Lung (tissue), 12 donors: Measurements from ENCODE around the gene FRAS1. TPM values are rescaled to one million over a fixed set of nuclear protein-coding genes. Genes with fewer than 3 reads are reported as not detected.

Source experiments
- ATAC-seq: fragments of 200-7000 bp; cut with Tn5 transposase; one replicate; pipeline ENCODE4 v1.9.1; 2020; ENCODE audit warnings: moderate number of reproducible peaks; ENCODE audit not compliant: insufficient read depth, low FRiP score
- DNase-seq, 3 donors: peaks; one replicate each; pipeline ENCODE4 v3.0.0-alpha.2; 2013 to 2017
- H3K27ac ChIP-seq, 2 donors: one replicate each; pipeline ENCODE4 v1.5.1; 2013; ENCODE audit warnings: mild to moderate bottlenecking in 2 of 2, moderate library complexity in 2 of 2, control low read depth in 1 of 2, inconsistent platforms in 1 of 2, low read depth in 1 of 2, low read length in 1 of 2
- H3K27me3 ChIP-seq, 3 donors: one replicate each; pipeline ENCODE4 v1.5.1; 2013; ENCODE audit warnings: low read length in 2 of 3; ENCODE audit not compliant: control insufficient read depth in 3 of 3, insufficient read depth in 3 of 3
- H3K36me3 ChIP-seq, 4 donors: one replicate each; pipeline ENCODE4 v1.5.1; 2013; ENCODE audit warnings: low read length in 4 of 4, mild to moderate bottlenecking in 1 of 4, moderate library complexity in 1 of 4; ENCODE audit not compliant: control insufficient read depth in 4 of 4, insufficient read depth in 4 of 4
- H3K4me1 ChIP-seq, 5 donors: one replicate each; pipeline ENCODE4 v1.5.1; 2013; ENCODE audit warnings: low read length in 5 of 5, mild to moderate bottlenecking in 2 of 5, moderate library complexity in 1 of 5; ENCODE audit not compliant: control insufficient read depth in 5 of 5, insufficient read depth in 5 of 5
- H3K4me3 ChIP-seq: one replicate; pipeline ENCODE4 v1.5.1; 2013; ENCODE audit warnings: mild to moderate bottlenecking, control low read depth, moderate library complexity
- H3K9ac ChIP-seq, 2 donors: one replicate each; pipeline ENCODE4 v1.5.1; 2013; ENCODE audit warnings: low read length in 2 of 2, control low read depth in 1 of 2; ENCODE audit not compliant: insufficient read depth in 1 of 2
- H3K9me3 ChIP-seq, 4 donors: one replicate each; pipeline ENCODE4 v1.5.1; 2013; ENCODE audit warnings: low read length in 3 of 4, mild to moderate bottlenecking in 1 of 4, moderate library complexity in 1 of 4; ENCODE audit not compliant: control insufficient read depth in 4 of 4, insufficient read depth in 3 of 4
- WGBS, 2 donors: extraction: QIAGEN DNeasy Blood & Tissue Kit; methylation state at CpG; one replicate each; pipeline ENCODE4 v1.1.7; 2013; 5-methylcytosine and 5-hydroxymethylcytosine counted together
- polyA plus RNA-seq, 2 donors: library from polyadenylated mRNA; stranded (reverse); fragments of 200-250 nt; gene quantifications; one replicate each; pipeline ENCODE4 v1.2.1, GENCODE V29; 2013
- total RNA-seq, 2 donors: library from RNA; depleted of rRNA in 1 of 2; stranded (reverse); fragments of >200 nt in 1 of 2; gene quantifications; one replicate each; pipeline ENCODE4 v1.2.1, GENCODE V29; 2014 to 2021
- TF ChIP-seq, protein P1 (sequence below): IDR thresholded peaks from 2 replicates; pipeline ENCODE4 v1.5.1; 2012; ENCODE audit warnings: mild to moderate bottlenecking; ENCODE audit errors: control extremely low read depth, extremely low read depth
- donor health status: control.
- donor health status: control.
- donor health status: Bipolar disorder and iron deficiency.
- donor health status: healthy.
- donor health status: DM: yes; HTN: yes; CAD: no.

Gene FRAS1
- total and polyA plus RNA-seq, 4 donors = 0.45 to 53.8 (median 6.9) TPM

DNA sequence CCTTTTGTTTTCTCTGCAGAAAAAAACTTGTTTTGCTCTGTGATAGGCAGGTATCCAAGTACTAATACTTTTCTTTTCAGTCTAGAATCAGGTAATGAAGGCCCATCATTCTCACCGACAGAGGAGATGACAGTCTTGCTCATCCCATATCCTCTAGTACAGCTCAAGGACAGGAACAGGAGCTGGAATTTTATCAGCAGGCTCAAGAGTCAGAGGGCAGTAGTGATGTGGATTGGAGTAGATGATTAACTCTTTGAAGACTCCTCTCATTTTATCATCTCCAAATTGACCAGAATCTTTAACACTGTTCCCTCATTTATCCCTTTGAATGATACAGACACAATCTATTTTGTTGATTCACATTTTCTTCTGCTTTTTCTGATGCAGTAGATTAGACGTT is 162.7 kb downstream of the FRAS1 start:
- Histone ChIP-seq H3K27ac (no peak overlapping the region), H3K9me3 (no peaks in the 10 kb centered on the region), H3K27me3 (no peaks in the 10 kb centered on the region), H3K4me1 (no peaks in the 10 kb centered on the region), H3K9ac (no peak overlapping the region), H3K36me3 (no peaks in the 10 kb centered on the region), H3K4me3 (no peak overlapping the region)
- TF ChIP-seq, protein P1, sequence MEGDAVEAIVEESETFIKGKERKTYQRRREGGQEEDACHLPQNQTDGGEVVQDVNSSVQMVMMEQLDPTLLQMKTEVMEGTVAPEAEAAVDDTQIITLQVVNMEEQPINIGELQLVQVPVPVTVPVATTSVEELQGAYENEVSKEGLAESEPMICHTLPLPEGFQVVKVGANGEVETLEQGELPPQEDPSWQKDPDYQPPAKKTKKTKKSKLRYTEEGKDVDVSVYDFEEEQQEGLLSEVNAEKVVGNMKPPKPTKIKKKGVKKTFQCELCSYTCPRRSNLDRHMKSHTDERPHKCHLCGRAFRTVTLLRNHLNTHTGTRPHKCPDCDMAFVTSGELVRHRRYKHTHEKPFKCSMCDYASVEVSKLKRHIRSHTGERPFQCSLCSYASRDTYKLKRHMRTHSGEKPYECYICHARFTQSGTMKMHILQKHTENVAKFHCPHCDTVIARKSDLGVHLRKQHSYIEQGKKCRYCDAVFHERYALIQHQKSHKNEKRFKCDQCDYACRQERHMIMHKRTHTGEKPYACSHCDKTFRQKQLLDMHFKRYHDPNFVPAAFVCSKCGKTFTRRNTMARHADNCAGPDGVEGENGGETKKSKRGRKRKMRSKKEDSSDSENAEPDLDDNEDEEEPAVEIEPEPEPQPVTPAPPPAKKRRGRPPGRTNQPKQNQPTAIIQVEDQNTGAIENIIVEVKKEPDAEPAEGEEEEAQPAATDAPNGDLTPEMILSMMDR = no peak
- no peak for ATAC-seq
- DNase-seq = no peak
- WGBS, 2 donors = 75 to 80% methylated on average over 2 of the region's 2 CpGs

DNA sequence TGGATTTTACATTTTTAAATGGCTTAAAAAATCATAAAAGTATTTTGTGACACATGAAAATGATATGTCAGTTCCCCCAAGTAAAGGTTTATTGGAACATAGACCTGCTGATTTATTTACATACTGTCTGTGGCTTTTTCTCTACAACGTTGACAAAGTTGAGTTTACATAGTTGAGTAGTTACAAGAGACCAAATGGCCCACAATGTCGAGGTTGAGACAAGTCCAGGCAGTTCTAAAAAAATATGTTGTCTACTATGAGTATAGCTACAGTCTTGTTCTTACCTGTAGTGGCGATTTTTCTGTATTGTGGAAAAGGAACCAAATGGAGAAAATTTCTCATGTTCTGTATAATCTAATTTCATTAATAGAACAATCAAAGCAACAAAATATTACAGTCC is 163.2 kb downstream of the FRAS1 start:
- no peak overlapping the region for H3K4me3 ChIP-seq
- no peak overlapping the region for H3K9ac ChIP-seq
- H3K27ac ChIP-seq = no peak overlapping the region
- WGBS, 2 donors = 65 to 79% methylated on average over 3 of the region's 3 CpGs
- H3K4me1 ChIP-seq = no peaks in the 10 kb centered on the region
- no peak for DNase-seq
- TF ChIP-seq, protein P1 = no peak
- H3K27me3 ChIP-seq = no peaks in the 10 kb centered on the region
- ATAC-seq = no peak
- no peaks in the 10 kb centered on the region for H3K36me3 ChIP-seq
- no peaks in the 10 kb centered on the region for H3K9me3 ChIP-seq

DNA sequence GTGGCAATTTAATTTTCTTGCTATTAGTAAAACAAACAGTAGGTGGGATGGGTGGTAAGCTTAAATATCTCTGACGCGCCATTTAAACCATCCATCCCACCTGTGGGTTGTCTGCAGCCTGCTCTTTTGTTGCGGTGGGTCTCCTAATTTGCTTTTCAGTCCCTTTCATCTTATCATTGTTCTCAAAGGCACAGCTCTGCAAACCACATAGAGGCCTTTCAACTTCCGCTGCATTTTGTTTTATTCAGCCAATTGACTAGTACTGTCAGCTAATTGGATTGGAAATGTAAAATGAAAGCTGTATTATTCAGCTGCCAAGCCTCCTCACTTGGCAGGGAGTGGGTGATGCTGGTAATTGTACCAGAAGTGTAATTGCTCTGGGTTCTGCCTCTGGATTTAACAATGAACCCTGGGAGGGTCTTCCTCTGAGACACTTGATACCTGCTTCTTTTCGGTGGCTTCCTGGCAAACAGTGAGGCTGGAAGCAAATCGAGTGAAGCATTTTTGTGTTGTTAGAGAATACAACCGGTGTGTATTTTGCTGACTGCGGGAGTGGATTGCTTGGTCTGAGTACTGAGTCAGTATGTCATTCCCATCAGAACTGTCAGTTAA is 165.6 kb downstream of the FRAS1 start:
- H3K27ac ChIP-seq = no peak overlapping the region
- TF ChIP-seq, protein P1 = no peak
- DNase-seq (no peak), ATAC-seq (no peak)
- no peak overlapping the region for H3K4me3 ChIP-seq
- H3K36me3 ChIP-seq = no peaks in the 10 kb centered on the region
- H3K27me3 ChIP-seq = no peaks in the 10 kb centered on the region
- 72 to 81% methylated on average over 8 of the region's 8 CpGs for WGBS, 2 donors
- H3K4me1 ChIP-seq = peaks cover 0 to 3% (median 0%) of the 10 kb centered on the region in 5 donors
- H3K9me3 ChIP-seq = peaks cover 0 to 3% (median 0%) of the 10 kb centered on the region in 4 donors
- H3K9ac ChIP-seq = no peak overlapping the region

DNA sequence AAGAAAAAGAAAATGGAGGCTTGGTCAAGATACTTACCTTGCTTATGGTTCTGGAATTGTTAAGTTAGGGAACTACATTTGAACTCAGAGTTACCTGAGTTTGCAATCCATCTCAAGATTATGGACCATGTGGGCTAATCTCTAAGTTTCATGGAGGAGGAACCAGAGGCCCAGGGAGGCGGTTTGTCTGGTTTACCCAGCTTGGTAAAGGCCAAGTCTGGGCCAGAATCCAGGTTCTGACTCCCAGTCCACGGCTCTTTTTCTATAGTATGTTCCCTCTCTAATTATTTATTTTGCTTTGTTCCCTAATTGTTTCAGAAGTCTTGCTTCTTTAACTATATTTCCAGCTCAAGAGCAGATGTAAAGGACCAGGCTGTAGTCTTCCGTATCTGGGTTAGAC is 168.1 kb downstream of the FRAS1 start:
- Histone ChIP-seq H3K4me3 (no peak overlapping the region), H3K9me3 (peaks cover 0 to 3% (median 0%) of the 10 kb centered on the region in 4 donors), H3K9ac (no peak overlapping the region), H3K4me1 (peaks cover 0 to 3% (median 0%) of the 10 kb centered on the region in 5 donors), H3K36me3 (no peaks in the 10 kb centered on the region), H3K27me3 (no peaks in the 10 kb centered on the region), H3K27ac (no peak overlapping the region)
- ATAC-seq (no peak), DNase-seq (no peak)
- TF ChIP-seq, protein P1 = no peak
- 82 to 85% methylated on average over 3 of the region's 3 CpGs for WGBS, 2 donors
